Islet of Langerhans (tissue), 1 donor: ENCODE measurements around the gene CEP89.
"Not testable (repeated sequence)": the region's sequence is repeated elsewhere in the genome, so short reads cannot be mapped to it uniquely, and the experiment has no call there.

Experiments used
- FAIRE-seq: peaks from one replicate; lab custom pipeline; 2011; peaks lifted over from hg19 to GRCh38; lab: Jason Lieb, UNC

Gene CEP89

GRCh38 chr19:32971715-32972540 is at the start of gene CEP89, which contains the start of gene FAAP24:
TSS of gene CEP89 (minus strand) at chr19:32971958. CDS start at chr19:32971874, 84 bp downstream.
TSS of gene FAAP24 (plus strand) at chr19:32972242. CDS start at chr19:32973197, 955 bp downstream.
- FAIRE-seq, result peak; percentile 98

DNA sequence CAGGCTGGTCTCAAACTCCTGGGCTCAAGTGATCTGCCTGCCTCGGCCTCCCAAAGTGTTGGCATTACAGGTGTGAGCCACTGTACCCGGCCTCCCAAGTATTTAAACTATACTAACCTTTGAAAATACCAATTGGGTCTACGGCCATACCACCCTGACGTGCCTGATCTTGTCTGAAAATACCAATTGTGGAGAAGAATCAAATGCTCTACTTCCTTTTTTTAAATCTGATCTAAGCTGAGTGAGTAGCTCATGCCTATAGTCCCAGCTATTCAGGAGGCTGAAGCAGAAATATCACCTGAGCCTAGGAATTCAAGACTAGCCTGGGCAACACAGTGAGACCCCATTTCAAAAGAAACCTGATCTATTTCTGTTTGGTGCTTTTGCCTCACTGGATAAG is 39.1 kb upstream of the CEP89 start:
- not testable (repeated sequence) for FAIRE-seq

DNA sequence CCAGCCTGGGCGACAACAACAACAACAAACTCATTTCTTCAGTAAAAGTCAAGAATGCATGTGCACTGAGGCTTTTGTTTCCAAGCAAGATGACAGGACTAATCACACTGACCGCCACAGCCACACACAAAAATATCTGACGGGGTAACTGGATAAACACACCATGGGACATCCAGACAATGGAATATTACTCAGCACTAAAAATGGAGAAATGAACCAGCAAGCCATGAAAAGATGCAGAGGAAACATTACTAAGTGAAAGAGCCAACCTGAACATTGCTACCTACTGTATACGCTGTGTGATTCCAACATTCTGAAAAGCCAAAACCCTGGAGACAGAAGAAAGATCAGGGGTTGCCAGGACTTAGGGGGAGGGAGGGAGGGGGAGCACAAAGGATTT is 37.0 kb upstream of the CEP89 start:
- FAIRE-seq, result no peak

DNA sequence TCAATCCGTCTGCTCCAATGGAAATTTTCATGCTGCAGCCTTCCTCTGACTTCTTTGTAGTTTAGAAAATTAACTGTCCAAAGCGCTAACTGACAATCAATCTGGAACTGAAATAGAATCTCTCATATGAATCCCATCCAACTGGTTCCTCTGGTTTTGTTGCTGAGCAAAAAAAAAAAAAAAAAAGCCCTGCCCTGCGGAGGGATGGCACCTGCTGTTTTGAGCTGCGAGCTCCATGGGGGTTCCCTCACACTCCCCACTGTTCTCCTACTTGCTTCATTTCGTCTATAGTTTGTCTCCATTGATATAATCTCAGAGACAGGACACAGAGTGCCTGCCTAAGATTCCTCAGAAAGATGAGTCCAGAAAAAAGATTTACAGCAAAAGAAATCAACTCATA is 33.7 kb upstream of the CEP89 start:
- FAIRE-seq, result no peak

DNA sequence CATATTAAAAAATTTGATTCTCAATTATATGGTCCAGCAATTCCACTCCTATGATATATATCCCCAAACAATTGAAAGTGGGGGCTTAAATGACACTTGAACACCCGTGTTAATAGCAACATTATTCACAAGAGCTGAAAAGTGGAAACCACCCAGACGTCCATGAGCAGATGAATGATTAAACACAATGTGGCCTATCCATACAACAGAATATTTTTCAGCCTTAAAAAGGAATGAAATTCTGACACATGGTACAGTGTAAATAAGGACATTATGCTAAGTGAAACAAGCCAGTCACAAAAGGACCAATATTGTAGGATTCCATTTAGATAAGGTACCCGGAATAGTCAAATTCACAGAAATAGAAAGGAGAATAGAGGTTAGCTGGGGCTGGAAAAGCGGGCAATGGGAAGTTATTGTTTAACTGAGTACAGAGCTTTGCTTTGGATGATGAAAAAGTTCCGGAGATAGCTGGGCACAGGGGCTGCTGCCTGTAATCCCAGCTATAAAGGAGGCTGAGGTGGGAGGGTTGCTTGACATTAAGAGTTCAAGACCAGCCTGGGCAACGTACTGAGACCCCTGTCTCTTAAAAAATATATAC is 31.8 kb upstream of the CEP89 start:
- not testable (repeated sequence) for FAIRE-seq

GRCh38 chr19:33002126-33002865 is 30.5 kb upstream of the CEP89 start:
- not testable (repeated sequence) for FAIRE-seq

DNA sequence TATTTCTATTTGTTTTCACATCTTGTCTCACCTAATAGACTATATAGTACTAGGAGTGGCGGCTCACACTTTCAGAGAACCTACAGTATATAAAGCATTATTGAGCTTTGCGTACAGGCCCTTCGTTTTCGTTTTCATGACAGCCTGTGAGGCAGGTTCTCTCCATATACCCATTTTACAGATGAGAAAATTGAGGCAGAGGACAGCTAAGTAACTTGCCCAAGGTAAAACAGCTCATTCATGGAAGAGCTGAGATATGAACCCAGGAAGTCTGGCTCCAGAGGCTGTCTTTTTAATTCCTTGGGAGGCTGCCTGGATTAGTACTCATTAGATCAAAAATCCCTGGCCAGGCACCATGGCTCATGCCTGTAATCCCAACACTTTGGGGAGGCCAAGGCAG is 29.2 kb upstream of the CEP89 start:
- no peak for FAIRE-seq

DNA sequence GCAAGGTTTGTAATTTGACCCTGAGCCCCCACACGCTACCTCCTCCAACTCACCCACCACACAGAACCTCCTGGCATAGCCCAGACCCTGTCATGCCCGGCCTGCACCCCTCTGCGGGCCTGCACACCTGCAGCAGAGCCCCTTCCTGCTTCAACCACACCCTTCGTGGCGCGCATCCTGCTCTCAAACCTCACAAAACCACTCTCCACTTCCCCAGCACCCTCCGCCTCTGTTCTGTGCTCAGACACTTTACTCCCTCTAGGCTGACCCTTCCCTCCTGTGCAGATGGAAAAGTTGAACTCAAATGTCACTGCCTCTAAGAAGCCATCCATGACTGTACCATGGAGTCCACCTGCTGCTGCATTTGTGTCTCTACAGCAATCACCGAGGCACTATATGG is 28.8 kb upstream of the CEP89 start:
- FAIRE-seq, result no peak

- FAIRE-seq, result no peak
Measured at GRCh38 chr19:32998722-32999121, 27.0 kb upstream of the CEP89 start.

GRCh38 chr19:32997716-32998355 is 26.1 kb upstream of the CEP89 start:
- no peak for FAIRE-seq

- FAIRE-seq, result not testable (repeated sequence)
Measured at GRCh38 chr19:32997061-32997464, 25.3 kb upstream of the CEP89 start.

DNA sequence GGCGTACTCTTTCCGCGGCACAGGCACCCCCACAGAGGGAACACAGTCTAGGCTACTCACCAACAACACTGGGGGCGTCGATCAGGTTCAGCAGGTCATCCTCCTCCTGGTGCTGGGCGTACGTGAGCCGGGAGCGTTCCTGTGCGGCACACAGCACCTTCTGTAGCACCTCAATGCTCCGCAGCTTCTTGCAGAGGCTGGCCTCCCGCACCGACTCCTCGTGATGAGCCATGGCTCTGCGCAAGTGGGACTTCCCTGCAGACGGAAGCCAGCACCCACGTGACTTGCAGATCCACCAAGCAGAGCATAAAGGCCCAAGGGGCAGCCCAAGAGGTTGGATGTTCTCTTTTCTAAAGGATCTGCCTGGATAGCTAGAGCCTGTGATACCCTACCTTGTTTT is 24.2 kb upstream of the CEP89 start:
- not testable (repeated sequence) for FAIRE-seq

DNA sequence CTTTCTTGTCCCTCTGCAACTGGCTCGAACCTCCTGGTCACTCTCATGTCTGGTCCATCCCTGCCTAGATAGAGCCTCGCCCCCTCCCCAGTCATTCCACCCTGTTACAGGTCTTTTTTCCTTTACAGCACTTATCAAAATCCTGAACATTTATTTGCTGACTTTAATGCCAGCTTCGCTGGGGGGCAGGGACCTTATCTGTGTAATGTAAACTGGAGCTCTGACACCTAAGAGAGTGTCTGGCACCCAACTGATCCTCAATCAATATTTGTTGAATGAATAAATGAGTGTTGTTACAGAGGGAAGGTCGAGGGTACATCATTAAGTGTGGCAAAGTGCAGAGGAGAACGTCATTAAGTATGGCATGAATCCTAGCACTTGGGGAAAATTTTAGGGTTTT is 17.0 kb upstream of the CEP89 start:
- no peak for FAIRE-seq

DNA sequence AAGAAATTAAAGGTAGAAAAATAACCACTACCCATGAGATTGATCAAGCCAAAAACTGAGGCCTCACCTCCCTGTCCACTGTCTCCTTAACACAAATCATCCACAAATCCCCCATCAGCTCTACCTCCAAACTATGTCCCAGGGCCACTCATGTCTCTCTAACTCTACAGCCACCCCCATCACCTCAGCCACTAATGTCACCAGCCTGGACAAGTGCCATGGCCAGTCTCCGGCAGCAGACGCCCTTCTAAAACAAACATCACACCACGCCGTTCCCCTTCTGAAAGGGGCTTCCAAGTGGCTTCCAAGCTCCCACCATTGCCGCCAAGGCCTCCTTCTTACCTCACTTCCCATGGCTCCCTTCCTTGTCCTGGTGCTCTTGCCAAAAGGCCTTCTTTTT is 16.5 kb upstream of the CEP89 start:
- FAIRE-seq, result not testable (repeated sequence)

- not testable (repeated sequence) for FAIRE-seq
Measured at GRCh38 chr19:32982488-32982887, 10.7 kb upstream of the CEP89 start.

GRCh38 chr19:32979807-32980206 is 8.0 kb upstream of the CEP89 start:
- FAIRE-seq, result not testable (repeated sequence)

GRCh38 chr19:32977813-32978212 is 6.1 kb upstream of the CEP89 start:
- not testable (repeated sequence) for FAIRE-seq

DNA sequence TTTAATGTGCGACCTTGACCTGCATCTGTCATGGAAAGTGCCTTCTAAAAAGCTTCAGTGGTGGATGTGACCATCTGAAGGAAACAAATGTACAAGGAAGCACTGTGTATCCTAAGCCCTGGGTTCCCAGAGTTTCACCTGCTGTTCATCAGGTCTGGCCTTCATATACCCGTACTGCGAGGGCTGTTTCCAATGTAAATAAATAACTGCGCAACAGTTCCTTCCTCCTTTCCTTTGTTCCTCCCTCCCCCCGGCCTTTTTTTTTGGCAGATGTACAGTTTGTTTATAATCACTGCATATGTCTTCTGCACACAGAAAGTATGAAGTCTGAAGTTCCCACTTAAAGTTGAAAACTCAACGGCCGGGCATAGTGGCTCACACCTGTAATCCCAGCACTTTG is 5.5 kb upstream of the CEP89 start:
- no peak for FAIRE-seq

GRCh38 chr19:32976223-32976805 is 4.6 kb upstream of the CEP89 start:
- no peak for FAIRE-seq

GRCh38 chr19:32971012-32971595 is 654 bp downstream of the CEP89 start:
- FAIRE-seq, result no peak

- FAIRE-seq, result no peak
Measured at GRCh38 chr19:32969549-32969948, 2.2 kb downstream of the CEP89 start.

GRCh38 chr19:32966750-32967149 is 5.0 kb downstream of the CEP89 start:
- no peak for FAIRE-seq
